Endothelial cell of umbilical vein (primary cell): ENCODE data around the gene PFKL. TPM values are rescaled to one million over a fixed set of nuclear protein-coding genes. Genes with fewer than 3 reads are reported as not detected.

Experiments
- BruUV-seq: library from RNA; stranded (reverse); fragments of 400-500 nt; replicated peaks from 2 replicates; lab custom pipeline; 2021; lab: Mats Ljungman, UMichigan
- CTCF ChIA-PET: fragments of 300-600, 350-600 bp; sonication (Branson Sonifier 250); formaldehyde crosslinking; loops from one replicate; lab custom pipeline; 2021; ENCODE audit warnings: antibody characterized with exemption, inconsistent platforms; lab: Charles Lee
- POLR2A ChIA-PET: fragments of 300-600, 350-600 bp; sonication (Branson Sonifier 250); formaldehyde crosslinking; loops from one replicate; lab custom pipeline; 2021; ENCODE audit warnings: antibody characterized with exemption, inconsistent platforms; lab: Charles Lee
- DNase-seq: peaks from one replicate; pipeline ENCODE4 v3.0.0-alpha.2; 2011; ENCODE audit warnings: low read depth, low spot score
- FAIRE-seq: peaks from 2 replicates; lab custom pipeline; 2011; peaks lifted over from hg19 to GRCh38; lab: Jason Lieb, UNC
- H2AFZ ChIP-seq: 2 replicates; pipeline ENCODE4 v1.6.0; 2012; ENCODE audit warnings: low read depth, low read length, control low read depth, inconsistent platforms
- H3K27ac ChIP-seq: 2 replicates; pipeline ENCODE4 v1.5.1; 2011; ENCODE audit warnings: low read depth, mild to moderate bottlenecking, control low read depth, low read length, moderate library complexity; ENCODE audit not compliant: insufficient read depth
- H3K27me3 ChIP-seq, 2 experiments: 2 replicates each; pipeline versions ENCODE4 v1.6.0 to v1.6.1; 2011; ENCODE audit warnings: low read length in 2 of 2, mixed read lengths in 1 of 2; ENCODE audit not compliant: control insufficient read depth in 2 of 2, insufficient read depth in 2 of 2
- H3K36me3 ChIP-seq, 2 experiments: 2 replicates in 1 of 2; 3 replicates in 1 of 2; pipeline ENCODE4 v1.5.1; 2011; ENCODE audit warnings: low read length in 2 of 2, mild to moderate bottlenecking in 1 of 2, moderate library complexity in 1 of 2; ENCODE audit not compliant: control insufficient read depth in 2 of 2, insufficient read depth in 2 of 2; ENCODE audit errors: extremely low read depth in 1 of 2
- H3K4me1 ChIP-seq: 3 replicates; pipeline ENCODE4 v1.5.1; 2011; ENCODE audit warnings: mild to moderate bottlenecking, low read length; ENCODE audit not compliant: control insufficient read depth, insufficient read depth; ENCODE audit errors: extremely low read depth
- H3K4me2 ChIP-seq: 2 replicates; pipeline ENCODE4 v1.6.1; 2011; ENCODE audit warnings: low read length, control low read depth, mixed read lengths; ENCODE audit not compliant: insufficient read depth
- H3K4me3 ChIP-seq, 3 experiments: fragments of 200-600 bp in 1 of 3; sonication (generic), shearing (Covaris generic) in 1 of 3; replicated peaks in 1 of 3; 2 replicates each; pipeline ENCODE4 v1.5.1; 2011 to 2016; ENCODE audit warnings: control low read depth in 3 of 3, low read length in 3 of 3, mild to moderate bottlenecking in 2 of 3, inconsistent platforms in 1 of 3, low read depth in 1 of 3, moderate library complexity in 1 of 3; ENCODE audit not compliant: insufficient read depth in 1 of 3
- H3K79me2 ChIP-seq: 2 replicates; pipeline ENCODE4 v1.6.0; 2012; ENCODE audit warnings: low read length, inconsistent platforms; ENCODE audit not compliant: control insufficient read depth, insufficient read depth
- H3K9ac ChIP-seq: replicated peaks from 2 replicates; pipeline ENCODE3; 2011; ENCODE audit warnings: low read length, control low read depth; ENCODE audit not compliant: insufficient read depth; ENCODE audit errors: extremely low read depth
- H3K9me1 ChIP-seq: replicated peaks from 3 replicates; pipeline ENCODE4 v1.6.0; 2011; ENCODE audit warnings: mild to moderate bottlenecking, low read length; ENCODE audit not compliant: control insufficient read depth, insufficient read depth; ENCODE audit errors: extremely low read depth
- H3K9me3 ChIP-seq: replicated peaks from 2 replicates; pipeline ENCODE4 v1.5.1; 2012; ENCODE audit warnings: low read length, inconsistent platforms; ENCODE audit not compliant: control insufficient read depth, insufficient read depth
- H4K20me1 ChIP-seq: replicated peaks from 2 replicates; pipeline ENCODE3; 2011; ENCODE audit warnings: mild to moderate bottlenecking, low read length; ENCODE audit not compliant: control insufficient read depth, insufficient read depth; ENCODE audit errors: extremely low read depth
- CTCF ChIP-seq, 2 donors: IDR thresholded peaks; 1 replicate in 1 of 2; 2 replicates in 1 of 2; pipeline ENCODE4 v1.5.1; 2011; ENCODE audit warnings: low read length in 2 of 2, mild to moderate bottlenecking in 2 of 2, moderate library complexity in 2 of 2, control low read depth in 1 of 2, inconsistent platforms in 1 of 2, low read depth in 1 of 2; ENCODE audit not compliant: insufficient read depth in 1 of 2; ENCODE audit errors: extremely low read depth in 1 of 2
- EZH2 ChIP-seq: IDR thresholded peaks from 2 replicates; pipeline ENCODE4 v1.6.1; 2012; ENCODE audit warnings: borderline replicate concordance, low read depth, mild to moderate bottlenecking, moderate library complexity, low read length, inconsistent platforms; ENCODE audit not compliant: severe bottlenecking
- FOS ChIP-seq: IDR thresholded peaks from 2 replicates; pipeline ENCODE4 v1.6.1; 2011; ENCODE audit warnings: mild to moderate bottlenecking, low read length, moderate library complexity, borderline replicate concordance; ENCODE audit not compliant: insufficient read depth
- GATA2 ChIP-seq: IDR thresholded peaks from 2 replicates; pipeline ENCODE4 v1.7.0; 2011; ENCODE audit warnings: low read depth, mild to moderate bottlenecking, moderate library complexity, mixed read lengths, low read length; ENCODE audit not compliant: insufficient read length, insufficient read depth
- JUN ChIP-seq: IDR thresholded peaks from 2 replicates; pipeline ENCODE4 v1.6.1; 2011; ENCODE audit warnings: borderline replicate concordance, low read depth; ENCODE audit not compliant: insufficient read length, insufficient read depth
- MAX ChIP-seq: IDR thresholded peaks from 2 replicates; pipeline ENCODE4 v1.6.1; 2011; ENCODE audit not compliant: insufficient read depth, insufficient read length
- MYC ChIP-seq: IDR thresholded peaks from one replicate; pipeline ENCODE4 v1.6.1; 2011; ENCODE audit warnings: mild to moderate bottlenecking, low read depth, low read length
- POLR2A ChIP-seq: IDR thresholded peaks from 2 replicates; pipeline ENCODE4 v1.6.1; 2012; ENCODE audit warnings: low read depth, mild to moderate bottlenecking, control low read depth, low read length
- POLR2AphosphoS5 ChIP-seq: IDR thresholded peaks from 2 replicates; pipeline ENCODE4 v1.6.1; 2012; ENCODE audit warnings: low read depth, mild to moderate bottlenecking, control low read depth, low read length, moderate library complexity; ENCODE audit not compliant: insufficient read depth
- dilution Hi-C: fragments of 300-500 bp; cut with MboI; formaldehyde crosslinking; loops from one replicate; pipeline ENCODE4 v1.15.0; 2019; ENCODE audit warnings: low sequenced_read_pairs; ENCODE audit not compliant: extremely low pct_ligation_motif_present
- intact Hi-C: fragments of 100-400 bp; cut with micrococcal nuclease; formaldehyde crosslinking; loops from one replicate; pipeline ENCODE4 v1.10.0; 2022
- polyA plus RNA-seq, 4 experiments: library from polyadenylated mRNA; depleted of rRNA in 3 of 4; stranded (reverse) in 3 of 4; unstranded in 1 of 4; fragments of >200 nt; gene quantifications; 2 replicates each; pipeline versions ENCODE4 v1.2.1 to v1.2.3, GENCODE V29; 2011 to 2012; ENCODE audit warnings: missing spikeins in 1 of 4
- total RNA-seq: library from RNA; stranded (reverse); gene quantifications from 2 replicates; pipeline ENCODE4 v1.2.3, GENCODE V29; 2021

The PFKL gene
- total and polyA plus RNA-seq, 2 donors (not counting 3 experiments of a cell fraction or from before 2014, with no cell fraction given) = 137 to 154 TPM

GRCh38 chr21:44290327-44291077 lies 9.4 kb upstream of the PFKL start:
- Histone ChIP-seq H3K9me1 (no peaks in the 10 kb centered on the region), H3K4me2 (no peak overlapping the region), H3K9ac (no peak overlapping the region), H3K79me2 (no peaks in the 10 kb centered on the region), H3K4me1 (no peaks in the 10 kb centered on the region), H4K20me1 (no peaks in the 10 kb centered on the region), H2AFZ (no peak overlapping the region), H3K27ac (no peak overlapping the region), H3K9me3 (no peaks in the 10 kb centered on the region), H3K4me3 (no peak overlapping the region), H3K36me3 (no peaks in the 10 kb centered on the region), H3K27me3 (peaks cover 0 to 3% of the 10 kb centered on the region in 2 experiments)
- BruUV-seq = no TSS peak
- dilution Hi-C loops = no loop called here
- POLR2A ChIA-PET = no interaction called here
- TF ChIP-seq POLR2AphosphoS5 (no peak), GATA2 (no peak), JUN (no peak), MYC (no peak), EZH2 (no peak), POLR2A (no peak), CTCF (IDR thresholded peaks at IDR 0.05; ENCODE audit: extremely low read depth in 1 of 2, insufficient read depth in 1 of 2, low read depth in 1 of 2, low read length in 2 of 2) (no peak), FOS (no peak), MAX (no peak)
- DNase-seq (no peak), FAIRE-seq (no peak)
- CTCF ChIA-PET = no interaction called here
- intact Hi-C loops = no loop called here
